ENCODE data around the gene CALN1. TPM values are rescaled to one million over a fixed set of nuclear protein-coding genes. Genes with fewer than 3 reads are reported as not detected.
A peak's percentile ranks its signal among the peaks of the same experiment; 100 is the strongest.
"Not testable (repeated sequence)": the region's sequence is repeated elsewhere in the genome, so short reads cannot be mapped to it uniquely, and the experiment has no call there.

The CALN1 gene
- polyA plus RNA-seq, 10 donors: 1.2 to 3.8 (median 1.7) TPM

- DNase-seq: no peak
Measured at GRCh38 chr7:72097226-72097625, 314.9 kb downstream of the CALN1 start.

- no peak for DNase-seq
Measured at GRCh38 chr7:72092769-72093168, 319.4 kb downstream of the CALN1 start.

GRCh38 chr7:72087926-72088325, 324.2 kb downstream of the CALN1 start:
- DNase-seq: no peak

- DNase-seq: no peak
Measured at GRCh38 chr7:72080865-72081510, 331.1 kb downstream of the CALN1 start.

- no peak for DNase-seq
Measured at GRCh38 chr7:72080341-72080766, 331.8 kb downstream of the CALN1 start.

GRCh38 chr7:72078856-72079255, 333.3 kb downstream of the CALN1 start:
- DNase-seq: no peak

- no peak for DNase-seq
Measured at GRCh38 chr7:72078301-72078700, 333.8 kb downstream of the CALN1 start.

- no peak for DNase-seq
Measured at GRCh38 chr7:72077786-72078185, 334.4 kb downstream of the CALN1 start.

- no peak for DNase-seq
Measured at GRCh38 chr7:72072901-72073300, 339.2 kb downstream of the CALN1 start.

GRCh38 chr7:72069263-72069662, 342.9 kb downstream of the CALN1 start:
- no peak for DNase-seq

- DNase-seq: not testable (repeated sequence)
Measured at GRCh38 chr7:72065764-72066163, 346.4 kb downstream of the CALN1 start.

GRCh38 chr7:72064916-72065315, 347.2 kb downstream of the CALN1 start:
- no peak for DNase-seq

GRCh38 chr7:72063330-72063729, 348.8 kb downstream of the CALN1 start:
- no peak for DNase-seq

GRCh38 chr7:72062666-72063065, 349.5 kb downstream of the CALN1 start:
- DNase-seq: no peak

GRCh38 chr7:72059925-72060324, 352.2 kb downstream of the CALN1 start:
- DNase-seq: no peak

- DNase-seq: peak in 1 of 3 donors; percentile 7
Measured at GRCh38 chr7:72058579-72058978, 353.6 kb downstream of the CALN1 start.

- DNase-seq: no peak
Measured at GRCh38 chr7:72057796-72058195, 354.3 kb downstream of the CALN1 start.

- DNase-seq: no peak
Measured at GRCh38 chr7:72057231-72057630, 354.9 kb downstream of the CALN1 start.

GRCh38 chr7:72055426-72055825, 356.7 kb downstream of the CALN1 start:
- no peak for DNase-seq

GRCh38 chr7:72053292-72053691, 358.8 kb downstream of the CALN1 start:
- no peak for DNase-seq

- DNase-seq: no peak
Measured at GRCh38 chr7:72048420-72048819, 363.7 kb downstream of the CALN1 start.

GRCh38 chr7:72042855-72043254, 369.3 kb downstream of the CALN1 start:
- peak in 1 of 3 donors; percentile 17 for DNase-seq

GRCh38 chr7:72040641-72041040, 371.5 kb downstream of the CALN1 start:
- no peak for DNase-seq

- DNase-seq: no peak
Measured at GRCh38 chr7:72039460-72039859, 372.7 kb downstream of the CALN1 start.
